Mucosa of stomach (tissue), 1 donor: ENCODE results near the gene NFE2L3.
A peak's percentile ranks its signal among the peaks of the same experiment; 100 is the strongest.
"Not testable (repeated sequence)": the region's sequence is repeated elsewhere in the genome, so short reads cannot be mapped to it uniquely, and the experiment has no call there.

Source experiments
- H3K27me3 ChIP-seq: one replicate; pipeline ENCODE4 v1.7.0; 2013; ENCODE audit warnings: mild to moderate bottlenecking, low read length; ENCODE audit not compliant: control insufficient read depth, insufficient read depth
- H3K36me3 ChIP-seq: one replicate; pipeline ENCODE4 v1.7.0; 2013; ENCODE audit warnings: low read length; ENCODE audit not compliant: control insufficient read depth, insufficient read depth
- H3K4me1 ChIP-seq: one replicate; pipeline ENCODE4 v1.7.0; 2013; ENCODE audit warnings: mild to moderate bottlenecking, low read length; ENCODE audit not compliant: control insufficient read depth, insufficient read depth
- H3K4me3 ChIP-seq: one replicate; pipeline ENCODE4 v1.7.0; 2013; ENCODE audit warnings: low read length
- H3K9ac ChIP-seq: one replicate; pipeline ENCODE4 v1.7.0; 2013; ENCODE audit warnings: mild to moderate bottlenecking, low read length, moderate library complexity
- H3K9me3 ChIP-seq: one replicate; pipeline ENCODE4 v1.7.0; 2013; ENCODE audit warnings: mild to moderate bottlenecking, low read length, moderate library complexity; ENCODE audit not compliant: control insufficient read depth
- donor health status: Pancreatic carcinoma.

The NFE2L3 gene

DNA sequence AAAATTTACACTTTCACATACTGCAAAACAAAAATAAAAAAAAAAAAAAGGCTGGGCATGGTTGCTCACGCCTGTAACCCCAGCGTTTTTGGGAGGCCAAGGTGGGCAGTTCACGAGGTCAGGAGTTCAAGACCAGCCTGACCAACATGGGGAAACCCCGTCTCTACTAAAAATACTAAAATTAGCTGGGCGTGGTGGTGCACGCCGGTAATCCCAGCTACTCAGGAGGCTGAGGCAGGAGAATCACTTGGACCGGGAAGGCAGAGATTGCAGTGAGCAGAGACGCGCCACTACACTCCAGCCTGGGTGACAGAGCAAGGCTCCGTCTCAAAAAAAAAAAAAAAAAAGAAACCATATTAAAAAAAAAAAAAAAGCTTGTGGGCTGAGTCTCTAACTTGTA lies 42.8 kb downstream of the NFE2L3 start:
- peaks cover 28% of the 10 kb centered on the region for H3K4me1 ChIP-seq
- H3K36me3 ChIP-seq, result peaks cover 27% of the 10 kb centered on the region
- H3K9ac ChIP-seq, H3K4me3 ChIP-seq, H3K9me3 ChIP-seq, H3K27me3 ChIP-seq: not testable (repeated sequence)

DNA sequence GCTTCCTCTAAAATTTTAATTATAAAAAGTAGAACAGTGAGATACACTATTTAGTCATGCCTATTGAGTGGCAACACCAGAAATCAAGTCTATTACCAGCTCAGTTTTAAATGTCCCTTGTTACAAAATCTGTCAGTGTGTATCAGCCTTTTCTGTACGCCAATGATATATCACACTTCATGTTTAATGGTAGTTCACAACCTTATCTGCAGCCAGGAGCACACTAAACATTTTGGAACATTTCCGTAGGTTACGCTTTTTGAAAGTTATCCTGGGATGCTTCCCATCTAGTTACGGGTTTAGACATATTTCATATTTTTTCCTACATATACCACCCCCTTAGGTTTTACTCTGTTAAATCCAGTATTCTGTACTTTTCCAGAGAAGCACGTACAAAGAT lies 43.2 kb downstream of the NFE2L3 start:
- Histone ChIP-seq H3K27me3 (no peaks in the 10 kb centered on the region), H3K4me1 (peaks cover 28% of the 10 kb centered on the region), H3K4me3 (no peak overlapping the region), H3K9me3 (no peaks in the 10 kb centered on the region), H3K9ac (no peak overlapping the region), H3K36me3 (peaks cover 27% of the 10 kb centered on the region)

DNA sequence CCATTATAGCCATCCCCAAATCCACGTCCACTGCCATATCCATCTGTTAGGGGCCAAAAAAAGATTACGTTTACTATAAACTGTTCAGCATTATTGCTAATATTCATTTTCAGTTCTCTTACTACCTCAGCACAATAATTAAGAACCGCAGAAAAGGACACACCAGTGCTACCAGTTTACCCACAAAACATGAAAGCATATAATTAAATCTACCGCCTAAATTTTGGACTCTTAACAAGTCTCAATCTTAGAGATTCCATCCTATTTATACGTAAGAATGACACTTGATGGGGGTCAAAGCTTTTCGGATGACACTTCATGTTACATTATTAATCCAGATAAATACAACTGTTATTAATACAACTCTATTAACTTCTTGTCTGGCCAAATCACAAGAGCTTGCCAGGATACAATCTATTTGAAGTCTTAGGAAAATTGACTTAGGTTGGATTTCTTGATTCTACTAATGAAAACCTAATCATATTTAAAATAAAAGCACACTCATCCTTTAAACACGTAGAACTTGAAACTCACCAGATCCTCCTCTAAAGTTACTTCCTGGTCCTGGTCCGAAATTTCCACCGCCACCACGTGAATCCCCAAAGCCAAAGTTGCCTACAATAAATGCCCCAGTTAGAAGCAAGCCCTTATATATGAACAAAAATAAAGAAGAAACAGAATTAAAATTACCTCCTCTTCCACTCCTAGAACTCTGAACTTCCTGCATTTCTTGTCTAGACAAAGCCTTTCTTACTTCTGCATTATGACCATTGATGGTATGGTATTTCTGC lies 44.1 kb downstream of the NFE2L3 start:
- no peak overlapping the region for H3K4me3 ChIP-seq
- no peaks in the 10 kb centered on the region for H3K27me3 ChIP-seq
- no peak overlapping the region for H3K9ac ChIP-seq
- H3K4me1 ChIP-seq, result peaks cover 28% of the 10 kb centered on the region
- no peaks in the 10 kb centered on the region for H3K9me3 ChIP-seq
- H3K36me3 ChIP-seq, result peaks cover 21% of the 10 kb centered on the region

DNA sequence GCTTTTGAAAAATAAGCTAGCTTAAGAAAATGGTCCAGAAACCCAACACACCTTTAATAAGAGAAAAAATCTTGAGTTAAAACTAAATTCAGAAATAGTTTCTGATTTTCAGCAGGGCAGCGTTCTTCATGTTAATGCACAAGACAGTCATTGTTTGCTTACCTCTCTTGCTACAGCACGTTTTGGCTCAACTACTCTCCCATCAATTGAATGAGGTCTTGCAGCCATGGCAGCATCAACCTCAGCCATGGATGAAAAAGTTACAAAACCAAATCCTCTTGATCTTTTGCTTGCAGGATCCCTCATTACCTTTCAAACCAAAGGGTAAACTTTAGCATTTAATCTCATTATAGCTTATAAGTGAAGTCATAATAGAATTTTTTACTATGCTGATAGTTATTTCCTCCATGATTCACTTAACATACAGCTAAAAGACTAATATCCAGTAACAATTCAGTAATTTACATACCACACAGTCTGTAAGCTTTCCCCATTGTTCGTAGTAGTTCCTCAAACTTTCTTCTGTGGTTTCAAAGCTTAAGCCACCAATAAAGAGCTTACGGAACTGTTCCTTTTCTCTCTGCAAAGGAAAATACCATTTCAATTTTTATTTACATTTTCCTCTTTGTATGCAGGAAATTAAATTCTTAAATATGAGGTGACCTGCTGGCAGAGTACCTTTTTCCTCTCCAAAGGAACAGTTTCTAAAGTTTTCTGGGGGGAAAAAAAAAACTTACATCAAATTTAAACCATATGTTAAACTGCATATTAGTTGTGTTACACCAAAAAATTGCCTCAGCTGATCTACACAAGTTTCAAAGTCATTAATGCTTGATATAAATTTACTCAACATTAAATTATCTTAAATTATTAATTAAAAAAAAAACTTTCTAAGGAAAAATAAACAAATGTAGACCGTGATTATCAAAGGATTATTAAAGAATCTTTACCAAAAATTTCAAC lies 45.4 kb downstream of the NFE2L3 start:
- Histone ChIP-seq H3K36me3 (peaks cover 17% of the 10 kb centered on the region), H3K27me3 (no peaks in the 10 kb centered on the region), H3K9ac (peak overlapping the region; percentile 23), H3K4me3 (no peak overlapping the region), H3K9me3 (no peaks in the 10 kb centered on the region), H3K4me1 (peaks cover 28% of the 10 kb centered on the region)

DNA sequence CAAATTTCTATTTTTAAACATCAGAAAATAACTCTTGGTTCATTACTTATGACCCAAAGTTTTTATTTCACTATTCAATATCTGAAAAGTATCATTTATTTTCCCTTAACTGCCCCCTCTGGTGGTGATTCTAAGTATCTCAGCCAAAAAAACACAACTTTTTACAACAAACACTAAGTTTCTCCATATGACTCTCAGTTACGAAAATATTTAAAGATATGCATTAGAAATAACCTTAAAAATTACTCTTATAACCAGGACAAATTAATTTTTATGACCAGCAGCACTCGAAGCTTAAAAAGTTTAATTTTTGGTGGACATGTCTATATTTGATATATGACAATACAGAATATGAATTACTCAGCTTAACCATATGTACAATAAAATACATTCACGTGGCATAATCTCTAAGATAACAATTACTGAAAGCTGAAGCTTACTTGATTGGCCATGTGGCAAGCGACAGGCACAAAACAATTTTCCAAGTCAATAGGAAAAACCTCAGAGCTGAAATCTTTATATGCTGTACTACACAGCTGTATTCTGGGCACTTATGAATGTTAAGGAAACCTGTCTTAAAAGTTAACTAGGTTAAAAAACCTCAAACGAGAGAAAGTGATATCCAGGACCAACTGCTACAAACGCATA lies 46.3 kb downstream of the NFE2L3 start:
- peaks cover 28% of the 10 kb centered on the region for H3K4me1 ChIP-seq
- no peaks in the 10 kb centered on the region for H3K27me3 ChIP-seq
- peaks cover 13% of the 10 kb centered on the region for H3K36me3 ChIP-seq

DNA sequence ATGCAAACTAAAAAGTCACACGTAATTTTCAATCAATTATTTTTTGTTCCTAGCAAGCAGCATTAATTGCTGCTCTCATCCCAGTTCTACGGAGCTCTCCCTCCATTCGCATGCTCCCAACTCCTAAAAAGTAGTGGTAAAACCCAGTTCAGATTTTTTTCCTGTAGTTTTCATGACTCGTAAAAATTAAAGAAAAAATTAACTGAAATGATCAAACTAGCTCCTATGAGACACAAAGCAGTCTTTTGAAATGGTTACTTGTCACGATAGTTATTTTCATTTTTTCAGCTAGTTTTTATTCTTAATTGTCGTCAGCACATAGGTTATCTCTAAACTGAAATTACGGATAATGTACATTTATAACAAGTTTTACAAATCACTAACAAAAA lies 46.8 kb downstream of the NFE2L3 start:
- peaks cover 9% of the 10 kb centered on the region for H3K36me3 ChIP-seq
- H3K9ac ChIP-seq, result peak overlapping the region; percentile 100
- no peaks in the 10 kb centered on the region for H3K27me3 ChIP-seq
- H3K4me1 ChIP-seq, result peaks cover 28% of the 10 kb centered on the region
- H3K4me3 ChIP-seq, result peak overlapping the region; percentile 99
- H3K9me3 ChIP-seq, result no peaks in the 10 kb centered on the region

More for the DNA sequence above, 46.3 kb downstream of the NFE2L3 start:
- H3K4me3 ChIP-seq, result peak overlapping the region; percentile 99
- H3K9ac ChIP-seq, result peak overlapping the region; percentile 100
- H3K9me3 ChIP-seq, result no peaks in the 10 kb centered on the region

DNA sequence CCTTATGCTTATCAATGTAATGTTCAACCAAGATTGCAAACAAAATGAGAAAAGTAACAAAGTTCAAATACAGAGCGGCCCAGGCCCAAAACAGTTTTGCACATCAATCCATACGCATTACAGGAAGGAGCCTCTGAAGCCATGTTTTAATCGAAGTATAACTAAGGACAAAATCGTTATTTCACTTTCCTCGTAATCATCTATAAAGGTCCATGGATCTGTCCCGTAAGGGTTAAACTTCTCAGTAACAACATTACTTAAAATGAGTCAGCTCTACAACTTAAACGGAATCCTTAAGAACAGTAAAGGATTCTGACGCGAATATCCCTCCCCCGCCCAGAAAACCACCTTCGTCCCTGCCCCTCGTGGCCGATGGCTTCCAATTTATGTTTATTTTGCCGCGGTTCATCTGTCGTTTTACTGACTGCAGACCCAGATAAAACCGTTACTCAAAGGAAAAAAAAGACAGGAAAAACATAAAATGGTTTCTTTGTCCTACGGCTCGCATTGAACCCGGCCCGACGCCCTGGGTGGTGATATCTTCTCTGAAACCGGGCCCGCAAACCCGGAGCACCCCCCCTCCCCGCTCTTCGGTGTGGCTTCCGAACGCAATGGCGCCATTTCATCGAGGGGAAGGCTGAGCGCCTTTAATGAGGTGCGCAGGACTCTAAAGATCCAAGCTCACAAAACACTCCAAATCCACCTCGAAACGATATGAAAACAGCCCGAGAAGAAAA lies 47.5 kb downstream of the NFE2L3 start:
- Histone ChIP-seq H3K9me3 (no peaks in the 10 kb centered on the region), H3K9ac (peak overlapping the region; percentile 100), H3K4me3 (peak overlapping the region; percentile 99), H3K27me3 (no peaks in the 10 kb centered on the region), H3K36me3 (peaks cover 4% of the 10 kb centered on the region), H3K4me1 (peaks cover 23% of the 10 kb centered on the region)

DNA sequence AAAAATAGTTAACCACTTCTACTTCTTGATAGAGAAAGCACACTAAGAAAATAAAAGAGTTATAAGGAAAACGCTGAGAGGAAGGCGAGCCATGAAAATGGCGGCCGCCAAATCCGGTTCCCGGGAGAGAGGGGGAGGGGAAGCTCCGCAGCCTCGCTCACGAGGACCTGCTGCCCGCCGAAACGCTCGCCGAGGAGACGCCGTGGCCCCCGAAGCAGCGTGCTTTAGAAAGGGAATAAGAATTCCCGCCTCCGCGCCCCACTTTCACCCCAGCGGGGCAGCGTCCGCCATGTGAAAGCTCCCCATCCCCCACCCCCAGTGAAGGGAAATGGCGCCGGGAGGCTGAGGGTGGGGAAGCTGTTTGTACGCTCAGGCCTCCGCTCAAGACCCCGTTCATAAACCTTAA lies 48.0 kb downstream of the NFE2L3 start:
- H3K4me3 ChIP-seq, result peak overlapping the region; percentile 99
- H3K27me3 ChIP-seq, result no peaks in the 10 kb centered on the region
- H3K36me3 ChIP-seq, result peaks cover 4% of the 10 kb centered on the region
- H3K4me1 ChIP-seq, result peaks cover 20% of the 10 kb centered on the region
- no peaks in the 10 kb centered on the region for H3K9me3 ChIP-seq
- peak overlapping the region; percentile 100 for H3K9ac ChIP-seq

DNA sequence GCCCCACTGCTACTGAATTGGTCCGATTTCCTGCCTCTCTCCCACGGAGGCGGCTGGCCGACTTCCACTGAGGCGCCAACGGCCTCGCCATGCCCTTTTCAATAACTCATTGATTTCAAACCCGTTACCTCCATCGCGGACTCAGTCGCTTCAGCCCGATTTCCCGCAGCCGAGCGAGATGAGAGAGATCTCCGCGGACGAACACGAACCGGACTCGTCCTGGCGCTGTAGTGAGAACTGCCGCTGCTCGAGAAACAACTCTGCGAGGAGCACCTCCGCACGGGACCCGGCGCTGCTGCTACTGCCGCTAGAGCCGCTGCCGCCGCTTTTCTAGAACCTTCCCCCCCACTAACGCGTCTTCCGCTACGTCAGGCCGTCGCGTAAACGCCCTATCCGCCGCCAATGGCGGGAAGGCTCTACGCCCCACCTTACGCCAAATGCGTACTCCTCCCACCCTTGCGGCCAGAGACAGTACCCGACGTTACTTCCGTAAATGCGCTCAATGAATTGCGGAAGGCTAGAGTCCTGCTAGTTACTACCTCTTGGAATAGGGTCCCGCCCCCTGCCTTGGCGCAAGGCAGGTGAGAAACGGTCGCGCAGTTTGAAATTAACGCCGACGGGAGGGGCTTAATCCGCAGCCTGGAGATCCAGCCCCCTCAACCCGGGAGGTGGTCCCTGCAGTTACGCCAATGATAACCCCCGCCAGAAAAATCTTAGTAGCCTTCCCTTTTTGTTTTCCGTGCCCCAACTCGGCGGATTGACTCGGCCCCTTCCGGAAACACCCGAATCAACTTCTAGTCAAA lies 48.6 kb downstream of the NFE2L3 start, which contains the start of gene HNRNPA2B1:
Gene HNRNPA2B1, minus strand, starts transcription at position 303 of the 803 bp plus-strand sequence. Its CDS starts 169 bp downstream, at position 134.
- no peaks in the 10 kb centered on the region for H3K27me3 ChIP-seq
- H3K4me3 ChIP-seq, result peak within 1 kb of the TSS; percentile 99
- peaks cover 4% of the 10 kb centered on the region for H3K36me3 ChIP-seq
- H3K9ac ChIP-seq, result peak within 1 kb of the TSS; percentile 100
- no peaks in the 10 kb centered on the region for H3K9me3 ChIP-seq
- H3K4me1 ChIP-seq, result peaks cover 20% of the 10 kb centered on the region

DNA sequence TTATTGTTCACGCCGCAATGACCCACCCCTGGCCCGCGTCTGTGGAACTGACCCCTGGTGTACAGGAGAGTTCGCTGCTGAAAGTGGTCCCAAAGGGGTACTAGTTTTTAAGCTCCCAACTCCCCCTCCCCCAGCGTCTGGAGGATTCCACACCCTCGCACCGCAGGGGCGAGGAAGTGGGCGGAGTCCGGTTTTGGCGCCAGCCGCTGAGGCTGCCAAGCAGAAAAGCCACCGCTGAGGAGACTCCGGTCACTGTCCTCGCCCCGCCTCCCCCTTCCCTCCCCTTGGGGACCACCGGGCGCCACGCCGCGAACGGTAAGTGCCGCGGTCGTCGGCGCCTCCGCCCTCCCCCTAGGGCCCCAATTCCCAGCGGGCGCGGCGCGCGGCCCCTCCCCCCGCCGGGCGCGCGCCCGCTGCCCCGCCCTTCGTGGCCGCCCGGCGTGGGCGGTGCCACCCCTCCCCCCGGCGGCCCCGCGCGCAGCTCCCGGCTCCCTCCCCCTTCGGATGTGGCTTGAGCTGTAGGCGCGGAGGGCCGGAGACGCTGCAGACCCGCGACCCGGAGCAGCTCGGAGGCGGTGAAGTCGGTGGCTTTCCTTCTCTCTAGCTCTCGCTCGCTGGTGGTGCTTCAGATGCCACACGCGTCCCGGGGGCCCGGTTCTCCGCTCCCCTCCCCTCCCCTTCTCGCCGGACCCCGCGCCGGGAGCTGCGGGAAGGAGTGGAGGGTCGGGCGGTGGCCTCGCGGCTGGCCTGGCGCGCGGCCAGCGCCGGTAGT lies 49.4 kb downstream of the NFE2L3 start, which contains the start of gene CBX3:
Gene CBX3, plus strand, starts transcription at position 499 of the 772 bp plus-strand sequence. CDS start 1,254 bp downstream, outside the sequence.
- Histone ChIP-seq H3K9ac (peak within 1 kb of the TSS; percentile 100), H3K4me1 (peaks cover 13% of the 10 kb centered on the region), H3K4me3 (peak within 1 kb of the TSS; percentile 99)

More for the DNA sequence above, 49.4 kb downstream of the NFE2L3 start, which contains the start of gene CBX3:
- H3K36me3 ChIP-seq, result peaks cover 4% of the 10 kb centered on the region
- H3K27me3 ChIP-seq, result no peaks in the 10 kb centered on the region
- H3K9me3 ChIP-seq, result no peaks in the 10 kb centered on the region
